Upper lobe of left lung (tissue), 4 donors: ENCODE results near the gene CCHCR1.
"Not testable (repeated sequence)": the region's sequence is repeated elsewhere in the genome, so short reads cannot be mapped to it uniquely, and the experiment has no call there.

Experiments
- CTCF ChIP-seq, 6 experiments: fragments of 450-650 bp in 4 of 6; fragments of 200-600 bp in 2 of 6; sonication (generic) in 2 of 6; IDR thresholded peaks; one replicate each; pipeline ENCODE4 v1.5.1; 2016 to 2019; ENCODE audit warnings: antibody characterized with exemption in 6 of 6
- EP300 ChIP-seq, 4 donors: sonication (generic); formaldehyde crosslinking; IDR thresholded peaks; one replicate each; pipeline ENCODE4 v1.5.1; 2017; ENCODE audit warnings: antibody characterized with exemption in 4 of 4, control low read depth in 2 of 4
- POLR2A ChIP-seq, 4 donors: fragments of 450-650 bp; IDR thresholded peaks; one replicate each; pipeline ENCODE4 v1.5.1; 2016 to 2017; ENCODE audit warnings: antibody characterized with exemption in 4 of 4, mild to moderate bottlenecking in 2 of 4

- not testable (repeated sequence) for TF ChIP-seq EP300, CTCF, POLR2A (IDR thresholded peaks at IDR 0.05)
Observed at GRCh38 chr6:31164475-31165063, 7.0 kb upstream of the CCHCR1 start.
